ENCODE results near the gene LRBA.

LRBA gene

DNA sequence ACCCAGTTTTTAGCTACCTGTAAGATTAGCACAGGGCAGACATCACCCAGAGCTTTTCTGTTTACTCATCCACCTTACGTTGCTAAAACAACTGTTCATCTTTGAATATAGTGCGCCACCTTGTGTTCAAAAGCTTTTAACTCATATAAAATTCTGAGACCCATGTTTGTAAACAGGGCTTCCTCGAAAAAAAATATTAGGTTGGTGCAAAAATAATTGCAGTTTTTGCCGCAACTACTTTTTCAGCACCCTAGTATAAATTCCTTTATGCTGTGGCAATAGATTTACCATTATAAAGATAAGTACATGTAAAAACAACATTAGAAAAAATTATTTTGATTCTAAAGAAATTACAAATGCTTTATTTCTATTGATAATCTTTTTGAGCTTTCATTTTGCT, 147.9 kb downstream of the LRBA start:
- FAIRE-seq: peak; percentile 91

DNA sequence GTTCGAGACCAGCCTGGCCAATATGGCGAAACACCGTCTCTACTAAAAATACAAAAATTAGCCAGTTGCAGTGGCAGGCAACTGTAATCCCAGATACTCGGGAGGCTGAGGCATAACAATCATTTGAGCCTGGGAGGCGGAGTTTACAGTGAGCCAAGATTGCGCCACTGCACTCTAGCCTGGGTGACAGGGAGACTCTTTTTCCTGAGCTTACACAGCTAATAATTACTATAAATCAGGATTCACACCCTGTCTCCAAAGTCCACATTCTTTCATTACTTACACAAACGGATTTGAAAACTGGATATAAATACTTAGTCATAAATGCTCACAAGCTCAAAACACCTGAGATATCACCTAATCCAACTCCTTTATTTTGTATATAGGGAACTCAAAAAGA, 151.6 kb downstream of the LRBA start:
- no peak for FAIRE-seq

DNA sequence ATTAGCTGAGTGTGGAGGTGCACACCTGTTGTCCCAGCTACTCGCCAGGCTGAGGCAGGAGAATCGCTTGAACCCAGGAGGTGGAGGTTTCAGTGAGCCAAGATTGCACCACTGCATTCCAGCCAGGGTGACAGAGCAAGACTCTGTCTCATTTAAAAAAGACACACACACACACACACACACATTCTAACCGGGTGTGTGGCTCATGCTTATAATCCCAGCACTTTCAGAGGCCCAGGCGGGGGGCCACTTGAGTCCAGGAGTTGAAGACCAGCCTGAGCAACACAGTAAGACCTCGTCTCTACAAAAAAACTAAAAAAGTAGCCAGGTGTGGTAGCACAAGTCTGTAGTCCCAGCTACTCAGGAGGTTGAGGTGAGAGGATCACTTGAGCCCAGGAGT, 152.3 kb downstream of the LRBA start:
- no peak for FAIRE-seq

DNA sequence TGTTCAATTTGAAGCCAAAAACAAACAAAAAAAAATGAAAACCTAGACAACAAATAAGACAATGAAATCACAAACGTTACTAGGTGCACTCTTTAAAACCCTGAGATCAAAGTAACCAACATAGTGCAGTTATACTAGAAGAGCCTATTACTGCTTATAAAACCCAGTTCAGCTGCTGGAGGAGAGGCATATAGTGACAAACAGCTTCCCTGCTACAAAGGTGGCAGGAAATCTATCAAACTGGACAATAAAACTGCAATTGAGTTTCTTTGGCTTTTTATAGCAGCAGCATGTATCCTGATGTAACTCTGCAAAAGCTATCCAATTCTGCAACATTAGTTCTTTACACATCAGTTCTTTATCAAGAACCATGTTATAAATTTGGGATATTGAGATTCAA, 155.6 kb downstream of the LRBA start:
- no peak for FAIRE-seq

DNA sequence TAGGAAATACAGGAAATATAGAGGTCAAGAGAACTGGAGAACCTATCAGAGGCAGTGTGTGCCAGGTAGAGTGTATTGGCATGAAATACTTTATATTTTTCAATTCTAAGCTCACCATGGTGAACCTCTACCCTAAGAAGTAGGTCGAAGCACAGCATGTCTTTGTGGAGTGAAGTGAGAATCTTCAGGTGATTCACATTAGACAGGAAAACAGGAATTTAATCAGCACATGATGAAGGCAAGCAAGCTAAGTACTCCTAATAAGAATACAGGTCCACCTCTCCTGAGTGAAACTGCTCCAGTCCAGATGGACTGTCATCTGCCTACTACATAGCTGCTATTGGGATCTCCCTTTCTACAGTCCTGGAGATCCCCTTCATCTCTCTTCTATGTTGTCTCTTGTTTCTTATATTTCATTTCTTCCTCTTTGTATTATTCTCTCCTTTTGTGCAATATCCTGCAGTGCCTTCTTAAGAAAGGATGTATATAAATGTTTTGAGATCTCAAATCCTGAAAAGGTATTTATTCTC, 159.0 kb downstream of the LRBA start:
- no peak for FAIRE-seq

DNA sequence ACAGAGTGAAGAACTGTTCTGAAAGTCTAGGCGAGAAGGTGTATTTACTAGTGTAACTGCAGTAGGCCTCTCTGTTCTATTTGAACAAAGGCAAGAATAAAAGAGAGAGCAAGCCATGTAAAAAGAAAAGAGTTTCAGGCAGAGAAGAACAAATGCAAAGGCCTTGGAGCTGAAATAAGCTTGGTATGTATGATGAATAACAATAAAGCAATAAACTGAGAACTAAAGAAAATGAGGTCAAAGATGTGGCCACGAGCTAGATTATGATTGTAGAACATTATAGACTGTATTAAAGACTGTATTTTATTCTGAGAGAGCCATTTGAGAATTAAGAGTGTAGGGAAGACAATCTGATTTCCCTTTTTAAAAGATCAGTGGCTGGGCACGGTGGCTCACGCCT, 160.5 kb downstream of the LRBA start:
- no peak for FAIRE-seq

DNA sequence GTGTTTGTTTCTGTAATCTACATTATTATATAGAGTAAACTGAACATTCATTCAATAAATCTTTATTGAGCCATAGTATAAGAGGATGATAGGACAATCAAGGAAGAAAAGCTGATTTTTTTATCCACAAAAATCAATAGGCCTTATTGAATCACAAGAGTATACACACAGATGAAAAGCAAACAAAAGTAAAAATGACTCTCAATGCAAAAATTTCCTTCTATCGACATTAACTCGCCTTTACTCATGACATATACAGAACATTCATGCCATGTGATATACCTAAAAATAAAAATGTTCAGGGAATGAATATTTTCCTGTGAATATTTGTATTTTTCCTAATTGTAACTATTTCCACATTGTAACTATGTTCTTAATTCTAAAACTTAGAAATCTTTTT, 161.2 kb downstream of the LRBA start:
- no peak for FAIRE-seq

DNA sequence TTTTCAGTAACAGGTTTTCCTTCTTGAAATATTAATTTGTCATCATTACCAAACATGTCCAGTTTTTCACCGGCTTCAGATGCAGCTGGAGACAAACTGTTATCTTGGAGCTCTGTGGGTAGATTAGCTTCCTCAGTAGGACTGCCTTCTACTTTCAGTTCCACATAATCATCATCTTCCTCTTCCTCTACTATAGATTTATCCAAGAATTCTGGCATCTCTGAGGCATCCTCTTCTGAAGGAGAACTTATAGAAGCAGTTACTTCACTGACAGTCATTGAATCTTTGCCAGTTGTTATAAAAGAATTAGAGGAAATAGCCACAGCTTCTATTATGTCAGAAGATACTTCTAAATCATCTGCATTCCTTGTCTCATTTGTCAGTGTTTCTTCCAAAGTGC, 162.9 kb downstream of the LRBA start:
- no peak for FAIRE-seq

DNA sequence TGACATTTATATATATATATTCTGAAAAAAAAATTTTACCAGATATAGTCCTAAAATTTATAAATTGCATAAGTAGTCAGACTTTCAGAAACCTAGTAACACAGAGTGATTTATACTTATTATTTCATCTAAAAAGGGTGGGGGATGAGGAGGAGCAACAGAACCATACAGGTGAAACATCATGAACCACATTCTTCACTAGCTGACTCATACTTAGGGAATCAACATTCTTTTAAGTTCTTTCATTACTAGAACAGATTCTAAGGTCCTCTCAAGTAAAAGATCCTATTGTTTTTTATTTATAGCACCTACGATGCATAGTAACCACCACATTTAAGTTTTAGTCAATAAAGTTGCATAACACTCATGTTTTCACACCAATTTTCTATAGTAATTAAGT, 166.1 kb downstream of the LRBA start:
- FAIRE-seq: peak; percentile 10

DNA sequence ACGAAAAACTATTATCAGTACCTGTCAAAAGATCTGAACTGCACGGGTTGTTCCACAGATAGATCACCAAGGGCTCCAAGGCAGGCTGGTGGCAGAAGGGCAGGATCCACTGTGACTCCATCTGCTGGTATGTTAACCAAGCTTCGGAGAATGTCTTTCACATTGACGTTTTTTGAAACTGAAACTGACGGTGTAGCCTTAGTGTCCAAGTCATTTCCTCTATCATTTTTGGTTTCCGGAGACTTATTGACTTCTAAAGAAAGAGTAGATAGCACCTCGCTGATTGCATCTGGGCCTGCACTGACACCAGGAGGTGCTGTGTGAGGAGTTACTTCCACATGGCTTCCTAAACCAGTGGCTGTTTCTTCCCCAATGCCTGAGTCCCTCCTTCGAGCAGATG, 186.9 kb downstream of the LRBA start:
- no peak for FAIRE-seq

DNA sequence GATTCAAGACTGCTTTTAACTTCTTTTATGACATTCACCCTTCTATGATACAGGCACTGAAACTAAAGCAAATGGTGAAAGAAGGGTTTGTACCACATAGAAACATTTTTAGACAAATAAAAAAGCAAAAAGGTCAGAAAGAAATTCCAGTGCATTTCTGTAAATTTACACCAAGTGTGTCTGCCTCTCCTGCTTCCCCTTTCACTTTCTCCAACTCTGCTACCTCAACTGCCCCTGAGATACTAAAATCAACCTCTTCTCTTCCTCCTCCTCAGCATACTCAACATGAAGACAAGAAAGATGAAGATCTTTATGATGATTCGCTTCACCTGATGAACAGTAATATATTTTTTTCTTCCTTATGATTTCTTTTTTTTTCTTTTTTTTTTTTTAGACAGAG, 187.9 kb downstream of the LRBA start:
- no peak for FAIRE-seq

DNA sequence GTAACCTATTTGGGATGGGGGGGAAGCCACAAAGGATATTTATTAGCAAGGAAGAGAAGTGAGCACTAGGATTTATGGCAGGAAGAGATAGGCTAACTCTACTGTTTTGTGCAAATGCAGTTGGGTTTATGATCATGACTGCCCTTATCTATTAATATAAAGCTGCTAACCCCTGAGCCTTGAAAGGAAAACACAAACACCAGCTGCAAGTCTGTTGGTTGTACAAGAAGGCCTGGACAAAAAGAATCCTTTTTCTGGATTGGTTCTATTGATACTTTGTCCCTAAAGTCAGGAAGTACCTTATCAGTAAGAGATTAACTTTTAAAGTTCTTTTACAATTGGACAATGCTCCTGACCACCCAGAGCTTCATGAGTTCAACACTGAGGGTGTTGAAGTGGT, 188.8 kb downstream of the LRBA start:
- no peak for FAIRE-seq

DNA sequence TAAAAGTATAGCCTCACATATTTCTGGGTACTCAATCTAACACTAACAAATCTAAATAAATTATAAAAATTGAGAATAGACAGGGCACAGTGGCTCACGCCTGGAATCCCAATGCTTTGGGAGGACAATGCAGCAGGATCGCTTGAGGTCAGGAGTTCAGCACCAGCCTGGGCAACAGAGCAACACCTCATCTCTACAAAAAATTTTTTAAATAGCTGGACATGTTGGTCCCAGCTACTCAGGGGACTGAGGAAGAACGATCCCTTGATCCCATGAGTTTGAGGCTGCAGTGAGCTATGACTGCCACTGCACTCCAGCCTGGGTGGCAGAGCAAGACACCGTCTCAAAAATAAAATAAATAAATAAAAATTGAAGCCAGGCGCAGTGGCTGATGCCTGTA, 192.7 kb downstream of the LRBA start:
- FAIRE-seq: no peak

DNA sequence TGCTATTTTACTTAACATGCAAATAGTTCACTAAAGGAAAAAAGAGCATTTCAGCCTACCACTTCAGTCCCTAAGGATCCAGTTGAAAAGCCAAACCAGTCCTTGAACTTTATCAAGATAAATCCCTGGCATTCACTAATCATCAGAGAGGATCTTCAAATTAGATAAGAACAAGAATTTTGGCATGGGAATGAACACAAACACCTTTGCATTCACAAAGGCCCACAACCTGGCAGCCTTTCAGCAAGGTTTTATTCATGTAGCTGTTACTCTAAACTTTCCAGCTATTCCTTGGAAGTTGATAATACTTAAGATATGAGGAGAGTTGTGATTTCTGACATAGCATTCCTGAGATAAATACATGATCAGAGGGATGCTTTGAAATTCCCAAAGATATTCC, 193.4 kb downstream of the LRBA start:
- no peak for FAIRE-seq

DNA sequence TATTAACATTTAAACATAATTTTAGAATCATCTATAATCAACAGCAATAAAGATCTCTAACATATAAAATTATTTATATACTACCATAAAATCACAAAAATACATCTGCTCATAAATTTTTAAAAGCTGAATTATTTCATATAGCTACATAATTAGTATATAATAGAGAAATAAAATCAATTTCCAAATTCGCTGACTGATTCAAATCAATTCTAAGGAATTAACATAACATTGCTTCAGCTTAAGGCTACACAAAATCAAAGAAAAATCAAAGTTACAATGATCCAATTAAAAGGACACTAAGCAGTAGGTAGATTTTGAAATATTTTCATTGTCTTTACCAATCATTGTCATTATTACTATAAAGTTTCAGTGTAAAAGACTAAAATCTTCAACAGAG, 194.7 kb downstream of the LRBA start:
- FAIRE-seq: no peak

DNA sequence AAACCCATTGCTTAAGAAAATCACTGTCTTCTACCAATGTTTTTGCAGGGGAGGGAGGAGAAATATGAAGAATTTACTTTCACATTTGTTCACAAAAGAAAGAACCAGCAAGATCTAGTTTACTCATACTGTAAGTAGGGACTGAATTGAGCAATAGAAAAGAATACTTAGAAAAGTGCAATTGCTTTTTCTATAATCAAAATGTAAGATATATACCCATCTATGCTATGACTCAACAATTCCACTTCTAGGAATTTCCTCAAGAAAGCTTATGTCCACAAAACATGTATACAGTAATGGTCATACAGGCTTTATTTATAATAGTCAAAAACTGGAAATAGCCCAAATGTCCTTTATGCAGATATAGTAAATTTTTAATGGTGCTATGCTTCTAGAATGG, 196.4 kb downstream of the LRBA start:
- FAIRE-seq: no peak

DNA sequence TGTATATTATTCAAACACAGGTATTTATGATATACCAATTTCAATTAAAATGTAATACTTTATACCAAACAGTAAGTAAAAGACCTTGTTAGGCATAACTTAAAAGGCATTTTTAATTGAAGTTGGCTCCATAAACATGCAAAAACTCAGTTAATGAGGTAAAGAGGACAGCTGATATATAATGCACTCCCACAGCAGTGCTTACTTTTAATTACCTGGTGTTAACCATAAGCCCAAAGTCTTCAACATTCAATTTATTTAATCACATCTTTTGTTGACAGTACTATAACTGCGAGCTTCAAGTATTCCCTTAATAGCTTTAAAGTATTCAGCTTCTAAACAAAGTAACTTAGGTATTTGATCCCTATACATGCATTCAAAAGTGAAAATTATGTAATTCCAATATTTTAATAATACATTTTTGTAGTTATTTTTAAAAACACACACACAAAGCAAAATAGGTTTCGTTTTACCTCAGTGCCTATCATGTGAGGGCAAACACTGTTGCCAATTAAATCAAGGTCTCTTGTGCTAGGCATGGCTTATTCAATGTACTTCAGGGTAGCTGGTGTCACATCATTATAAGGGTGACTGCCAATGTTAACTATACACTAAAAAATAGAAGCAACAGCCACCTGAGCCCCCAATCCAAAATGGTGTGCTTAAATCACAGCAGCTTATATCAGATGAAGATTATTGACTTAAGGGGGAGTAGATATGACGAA, 197.1 kb downstream of the LRBA start:
- FAIRE-seq: no peak

DNA sequence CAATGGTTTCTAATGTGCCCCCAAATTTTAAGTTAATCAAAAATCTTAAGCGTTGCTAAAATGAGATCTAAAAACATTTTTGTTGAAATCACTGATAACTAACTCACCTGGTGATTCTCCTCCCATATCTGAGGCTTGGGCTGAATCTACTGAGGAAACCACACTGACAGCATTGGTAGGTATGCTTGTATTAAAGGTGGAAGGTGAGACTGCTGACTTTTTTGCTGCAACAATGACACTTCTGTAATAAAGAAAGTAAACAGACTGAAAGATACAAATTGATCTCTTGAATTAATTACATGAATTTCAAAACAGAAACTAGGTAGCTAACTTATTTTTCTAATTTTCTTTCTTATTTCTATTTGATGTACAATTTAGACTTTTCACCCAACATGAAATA, 198.1 kb downstream of the LRBA start:
- no peak for FAIRE-seq

DNA sequence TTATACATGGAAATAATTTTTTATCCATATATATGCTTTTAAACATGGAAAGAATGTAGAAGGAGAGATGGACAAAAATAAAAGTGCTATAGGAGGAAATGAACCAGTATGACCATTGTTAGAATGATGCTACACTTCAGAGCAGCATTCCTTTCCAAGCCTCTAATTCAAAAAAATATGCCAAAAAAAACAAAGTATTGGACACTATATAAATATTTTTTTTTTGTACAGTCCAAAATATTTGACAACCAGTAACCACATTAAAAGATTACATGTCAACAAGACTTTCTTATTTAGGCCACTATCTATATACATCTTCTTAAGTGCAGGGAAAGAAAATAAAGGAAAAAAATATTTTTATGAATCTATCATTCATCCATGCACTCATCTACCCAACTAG, 198.6 kb downstream of the LRBA start:
- FAIRE-seq: no peak

DNA sequence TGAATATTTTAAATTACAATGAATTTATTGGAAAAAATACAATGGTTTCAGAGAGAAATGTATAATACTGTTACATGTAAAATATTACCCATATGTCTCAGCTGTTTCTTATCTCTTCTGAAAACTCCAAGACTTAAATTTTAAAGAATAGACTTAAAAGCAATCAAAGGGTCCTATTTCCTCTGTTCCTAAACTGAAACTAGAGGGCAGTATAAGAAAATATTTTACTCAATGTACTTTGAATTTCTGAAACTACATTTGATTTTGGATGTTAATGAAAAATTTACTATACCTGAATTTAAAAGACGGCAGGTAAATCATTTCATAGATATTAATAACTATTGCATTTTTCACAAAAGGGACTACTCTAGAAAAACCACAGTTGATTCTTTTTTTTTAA, 200.2 kb downstream of the LRBA start:
- FAIRE-seq: no peak

DNA sequence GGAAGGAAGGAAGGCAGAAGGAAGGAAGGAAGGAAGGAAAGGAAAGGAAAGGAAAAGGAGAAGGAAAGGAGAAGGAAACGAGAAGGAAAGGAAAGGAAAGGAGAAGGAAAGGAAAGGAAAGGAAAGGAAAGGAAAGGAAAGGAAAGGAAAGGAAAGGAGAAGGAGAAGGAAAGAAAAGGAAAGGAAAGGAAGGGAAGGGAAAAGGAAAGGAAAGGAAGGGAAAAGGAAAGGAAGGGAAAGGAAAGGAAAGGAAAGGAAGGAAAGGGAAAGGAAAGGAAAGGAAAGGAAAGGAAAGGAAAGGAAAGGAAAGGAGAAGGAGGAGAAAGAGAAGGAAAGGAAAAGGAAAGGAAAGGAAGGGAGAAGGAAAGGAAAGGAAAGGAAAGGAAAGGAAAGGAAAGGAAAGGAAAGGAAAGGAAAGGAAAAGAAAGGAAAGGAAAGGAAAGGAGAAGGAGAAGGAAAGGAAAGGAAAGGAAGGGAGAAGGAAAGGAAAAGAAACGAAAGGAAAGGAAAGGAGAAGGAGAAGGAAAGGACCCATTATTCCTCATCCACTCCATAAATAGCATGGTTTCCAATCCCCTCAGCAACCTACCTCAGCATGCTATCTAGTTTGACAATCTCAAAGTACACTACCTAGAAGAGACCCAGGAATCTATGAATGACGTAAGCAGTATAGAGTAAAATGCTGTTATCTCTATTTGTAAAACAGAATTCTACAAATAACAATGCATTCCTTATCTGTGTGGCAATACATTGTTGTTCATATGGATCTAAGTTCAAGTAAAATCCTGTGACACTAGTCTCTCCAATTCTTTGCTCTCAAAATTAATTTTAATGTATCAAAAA, 209.7 kb downstream of the LRBA start:
- FAIRE-seq: no peak

DNA sequence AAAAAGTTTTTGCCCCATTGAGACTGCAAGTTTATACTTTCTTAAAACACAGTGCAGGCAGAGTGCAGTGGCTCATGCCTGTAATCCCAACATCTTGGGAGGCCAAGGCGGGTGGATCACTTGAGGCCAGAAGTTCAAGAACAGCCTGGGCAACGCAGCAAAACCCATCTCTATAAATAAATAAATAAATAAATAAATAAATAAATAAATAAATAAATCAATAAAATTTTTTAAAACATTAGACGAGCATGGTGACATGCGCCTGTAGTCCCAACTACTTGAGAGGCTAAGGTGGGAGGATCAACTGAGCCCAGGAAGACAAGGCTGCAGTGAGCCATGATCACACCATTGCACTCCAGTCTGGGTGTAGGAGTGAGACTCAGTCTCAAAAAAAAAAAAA, 213.3 kb downstream of the LRBA start:
- FAIRE-seq: no peak

DNA sequence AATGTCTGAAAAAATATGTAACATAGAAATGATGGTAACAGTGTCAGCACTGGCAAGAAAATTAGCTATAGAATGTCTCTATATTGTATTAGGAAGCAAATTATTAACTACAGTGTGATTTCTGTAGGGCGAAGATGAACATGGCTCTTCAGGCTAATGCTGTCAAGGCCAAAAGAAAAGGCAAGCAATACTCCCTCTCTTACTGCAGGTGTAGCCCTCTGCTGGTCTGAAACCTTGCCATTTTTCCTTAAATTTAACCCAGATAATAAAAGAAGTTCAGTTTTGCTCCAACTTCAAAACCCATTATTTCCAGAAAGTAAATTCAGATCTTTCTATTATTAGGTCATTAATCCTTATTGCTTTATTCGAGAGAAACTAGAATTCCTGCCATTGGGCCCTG, 215.9 kb downstream of the LRBA start:
- no peak for FAIRE-seq

DNA sequence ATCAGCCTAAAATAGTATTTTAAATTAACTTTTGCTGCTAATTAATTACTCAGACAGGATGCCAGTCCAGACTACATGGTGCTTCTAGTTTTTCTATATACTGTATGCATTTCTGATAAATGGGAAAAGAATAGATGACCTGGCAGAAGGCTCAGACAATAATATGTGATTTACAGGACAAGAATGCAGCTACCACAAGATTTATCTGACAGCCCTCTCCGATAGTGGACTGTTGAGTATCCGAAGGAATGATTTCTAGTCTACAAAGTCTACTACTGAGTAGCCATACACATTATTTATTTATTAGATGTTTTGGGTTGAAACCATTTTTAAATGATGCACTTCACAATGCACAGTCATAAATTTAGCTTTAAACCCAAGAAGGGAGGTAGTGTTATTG, 220.4 kb downstream of the LRBA start:
- FAIRE-seq: no peak

Data from colon (tissue), 2 donors.